GM12875 (cell line): ENCODE measurements around the gene CAPN10.
"Not testable (repeated sequence)": the region's sequence is repeated elsewhere in the genome, so short reads cannot be mapped to it uniquely, and the experiment has no call there.

ENCODE experiments used
- H3K4me3 ChIP-seq: one replicate; pipeline ENCODE4 v1.5.1; 2011; ENCODE audit warnings: low read depth, low read length, control low read depth
- TF ChIP-seq, protein P1 (sequence below): IDR thresholded peaks from 2 replicates; pipeline ENCODE4 v1.5.1; 2011; ENCODE audit warnings: low read depth, mild to moderate bottlenecking, control low read depth, inconsistent platforms, low read length, moderate library complexity, borderline replicate concordance; ENCODE audit not compliant: insufficient read depth

CAPN10 gene

DNA sequence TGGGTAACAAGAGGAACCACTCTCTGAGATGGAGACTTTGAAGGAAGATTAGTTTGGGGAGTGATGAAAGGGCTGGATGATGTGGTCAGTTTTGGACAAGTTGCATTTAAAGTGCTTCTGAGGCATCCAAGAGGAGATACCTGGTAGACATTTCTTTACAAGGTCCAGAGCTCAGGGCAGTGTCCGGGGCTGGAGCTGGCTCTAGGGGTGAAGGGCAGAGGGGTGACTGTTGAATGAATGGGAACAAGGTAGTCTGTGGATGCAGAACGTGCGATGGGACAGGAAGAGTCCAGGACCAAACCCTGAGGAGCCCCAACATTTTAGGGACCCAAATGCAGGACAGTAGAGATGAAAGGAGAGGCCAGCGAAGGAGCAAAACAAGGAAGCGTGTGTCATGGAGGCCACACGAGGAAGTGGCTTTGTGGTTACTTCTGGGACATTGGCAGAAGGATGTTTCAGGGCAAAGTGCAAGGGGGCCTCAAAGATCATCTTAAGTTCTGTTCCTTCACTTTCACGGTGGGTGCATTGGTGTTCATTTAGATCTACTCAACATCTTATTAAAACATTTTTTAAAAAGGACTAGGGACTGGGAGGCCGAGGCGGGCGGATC is 25.2 kb downstream of the CAPN10 start:
- TF ChIP-seq, protein P1, sequence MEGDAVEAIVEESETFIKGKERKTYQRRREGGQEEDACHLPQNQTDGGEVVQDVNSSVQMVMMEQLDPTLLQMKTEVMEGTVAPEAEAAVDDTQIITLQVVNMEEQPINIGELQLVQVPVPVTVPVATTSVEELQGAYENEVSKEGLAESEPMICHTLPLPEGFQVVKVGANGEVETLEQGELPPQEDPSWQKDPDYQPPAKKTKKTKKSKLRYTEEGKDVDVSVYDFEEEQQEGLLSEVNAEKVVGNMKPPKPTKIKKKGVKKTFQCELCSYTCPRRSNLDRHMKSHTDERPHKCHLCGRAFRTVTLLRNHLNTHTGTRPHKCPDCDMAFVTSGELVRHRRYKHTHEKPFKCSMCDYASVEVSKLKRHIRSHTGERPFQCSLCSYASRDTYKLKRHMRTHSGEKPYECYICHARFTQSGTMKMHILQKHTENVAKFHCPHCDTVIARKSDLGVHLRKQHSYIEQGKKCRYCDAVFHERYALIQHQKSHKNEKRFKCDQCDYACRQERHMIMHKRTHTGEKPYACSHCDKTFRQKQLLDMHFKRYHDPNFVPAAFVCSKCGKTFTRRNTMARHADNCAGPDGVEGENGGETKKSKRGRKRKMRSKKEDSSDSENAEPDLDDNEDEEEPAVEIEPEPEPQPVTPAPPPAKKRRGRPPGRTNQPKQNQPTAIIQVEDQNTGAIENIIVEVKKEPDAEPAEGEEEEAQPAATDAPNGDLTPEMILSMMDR, result no peak

DNA sequence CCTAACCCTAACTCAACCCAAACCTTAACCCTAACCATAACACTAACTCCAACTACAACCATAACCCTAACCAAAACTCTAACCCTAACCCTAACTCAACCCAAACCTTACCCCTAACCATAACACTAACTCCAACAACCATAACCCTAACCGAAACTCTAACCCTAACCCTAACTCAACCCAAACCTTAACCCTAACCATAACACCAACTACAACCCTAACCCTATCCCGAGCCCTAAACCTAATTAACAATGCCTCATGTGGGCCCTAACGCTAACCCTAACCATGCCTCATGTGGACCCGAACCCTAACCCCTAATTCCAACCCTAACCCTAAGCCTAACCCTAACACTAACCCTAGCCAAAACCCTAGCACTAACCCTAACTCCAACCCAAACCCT is 27.2 kb downstream of the CAPN10 start:
- no peak overlapping the region for H3K4me3 ChIP-seq
- TF ChIP-seq, protein P1, result no peak

More for the DNA sequence above, 25.2 kb downstream of the CAPN10 start:
- H3K4me3 ChIP-seq, result no peak overlapping the region

DNA sequence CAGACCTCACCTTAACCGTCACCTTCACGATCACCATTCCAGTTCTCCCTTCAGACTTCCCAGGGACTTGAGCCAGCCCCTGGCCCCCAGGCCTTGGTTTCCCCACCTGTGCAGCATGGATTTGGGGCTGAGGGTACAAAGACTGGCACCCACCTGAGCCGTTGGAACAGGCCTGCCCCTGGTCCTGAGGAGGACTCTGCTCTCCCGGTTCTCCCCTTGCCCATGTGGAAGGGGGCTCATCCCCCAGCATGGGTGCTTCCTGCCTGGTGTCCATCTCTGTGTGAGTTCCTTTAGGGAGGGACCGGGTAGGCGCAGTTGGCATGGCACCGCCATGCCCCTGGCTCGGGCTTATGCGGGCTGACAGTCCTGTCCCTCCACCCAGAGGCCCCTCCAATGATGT is 27.9 kb downstream of the CAPN10 start:
- H3K4me3 ChIP-seq, result no peak overlapping the region
- TF ChIP-seq, protein P1, result no peak

DNA sequence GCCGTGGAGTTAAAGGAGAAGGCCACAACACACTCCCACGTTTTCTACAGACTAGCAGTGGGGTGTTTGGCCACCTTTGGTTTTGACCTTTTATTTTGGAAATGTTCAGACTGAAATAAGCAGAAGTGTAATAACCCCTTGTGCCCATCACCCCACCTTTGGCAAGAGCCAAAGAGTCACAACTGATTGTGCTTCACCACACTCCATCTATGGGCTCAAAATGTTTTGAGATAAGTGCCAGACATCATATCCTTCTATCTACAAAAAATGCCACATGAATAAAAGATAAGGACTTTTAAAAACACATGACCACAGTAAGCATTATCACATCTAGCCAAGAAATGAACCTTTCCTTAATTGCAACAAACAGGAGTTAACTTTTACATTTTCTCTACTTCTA is 28.9 kb downstream of the CAPN10 start:
- TF ChIP-seq, protein P1, result no peak
- no peak overlapping the region for H3K4me3 ChIP-seq

DNA sequence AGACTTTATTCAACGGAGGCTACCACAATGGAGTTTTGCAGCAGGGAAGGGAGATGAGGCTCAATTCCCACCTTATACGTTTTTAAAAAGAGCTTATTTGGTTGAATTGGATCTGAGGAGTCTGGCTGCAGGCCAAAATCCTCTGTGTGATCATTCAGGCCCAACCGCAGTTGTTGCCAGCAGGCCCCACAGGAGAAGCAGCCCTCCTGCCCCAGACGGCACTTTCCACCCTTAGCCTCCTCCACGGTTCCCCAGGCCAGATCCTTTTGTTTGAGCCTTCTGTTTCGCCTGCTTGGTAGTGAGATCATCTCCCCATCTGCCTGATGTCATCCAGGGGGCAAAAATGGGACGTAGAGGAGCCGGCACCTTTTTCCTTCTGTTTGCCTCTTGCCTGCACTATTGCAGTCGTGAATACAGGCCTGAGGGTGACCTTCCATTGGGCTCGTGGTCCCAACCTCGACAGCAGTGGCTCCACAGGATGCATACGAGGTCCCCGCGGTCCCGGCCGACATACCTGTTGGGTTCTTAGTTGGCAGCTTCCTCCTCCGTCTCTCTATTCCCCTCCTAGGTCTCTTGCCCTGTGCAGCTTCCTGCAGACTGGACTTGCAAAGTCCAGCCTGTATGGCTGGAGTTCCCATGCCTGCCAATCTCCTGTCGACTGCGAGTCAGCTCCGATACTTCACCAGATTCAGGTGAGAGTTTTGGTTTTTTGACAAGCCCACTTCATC is 29.4 kb downstream of the CAPN10 start:
- TF ChIP-seq, protein P1, result no peak
- no peak overlapping the region for H3K4me3 ChIP-seq

DNA sequence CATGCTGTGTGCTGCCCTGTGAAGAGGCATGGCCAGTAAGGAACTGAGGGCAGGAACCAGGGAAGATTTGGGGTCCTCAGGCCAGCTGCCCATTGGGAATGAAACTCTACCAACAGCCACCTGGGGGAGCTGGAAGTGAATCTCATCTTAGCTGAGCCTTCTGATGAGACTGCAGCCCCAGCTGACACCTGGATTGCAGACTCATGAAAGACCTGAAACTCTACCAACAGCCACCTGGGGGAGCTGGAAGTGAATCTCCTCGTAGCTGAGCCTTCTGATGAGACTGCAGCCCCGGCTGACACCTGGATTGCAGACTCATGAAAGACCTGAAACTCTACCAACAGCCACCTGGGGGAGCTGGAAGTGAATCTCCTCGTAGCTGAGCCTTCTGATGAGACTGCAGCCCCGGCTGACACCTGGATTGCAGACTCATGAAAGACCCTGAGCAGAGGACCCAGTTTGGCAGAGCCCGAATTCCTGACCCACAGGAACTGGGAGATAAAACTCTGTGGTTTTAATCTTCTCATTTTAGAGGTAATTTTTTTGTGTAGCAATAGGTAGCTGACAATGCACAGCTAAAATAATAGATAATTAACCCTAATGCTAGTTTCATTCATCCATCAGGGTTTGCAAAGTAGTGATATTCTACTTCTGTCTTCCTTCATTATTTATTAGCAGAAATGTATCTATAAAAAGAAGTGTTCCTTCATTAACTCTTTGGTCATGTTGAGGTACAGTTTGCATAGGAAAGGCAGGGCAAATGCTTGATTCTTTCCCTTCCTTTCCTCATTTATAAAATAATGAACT is 30.5 kb downstream of the CAPN10 start:
- not testable (repeated sequence) for H3K4me3 ChIP-seq

DNA sequence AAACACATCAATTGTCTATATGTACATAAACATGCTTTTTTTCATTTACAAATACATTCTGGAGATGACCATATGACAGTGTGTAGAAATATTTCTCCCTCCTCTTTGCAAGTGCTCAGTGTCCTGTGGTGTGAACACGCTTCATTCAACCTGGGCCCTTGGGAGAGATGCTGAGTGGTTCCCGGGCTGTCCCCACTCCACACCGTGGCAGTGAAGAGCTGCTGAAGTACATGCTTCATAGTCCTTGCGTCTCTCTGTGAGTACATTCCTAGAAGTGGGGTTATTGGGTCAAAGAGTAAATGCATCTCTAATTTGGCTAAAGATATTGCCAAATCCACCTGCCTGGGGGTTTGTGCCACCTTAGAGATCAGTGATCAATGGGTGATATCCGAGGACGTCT is 32.2 kb downstream of the CAPN10 start:
- TF ChIP-seq, protein P1, result no peak
- no peak overlapping the region for H3K4me3 ChIP-seq
